ENCODE measurements around the gene ACAA1. TPM values are rescaled to one million over a fixed set of nuclear protein-coding genes. Genes with fewer than 3 reads are reported as not detected.
"Not testable (repeated sequence)": the region's sequence is repeated elsewhere in the genome, so short reads cannot be mapped to it uniquely, and the experiment has no call there.

The ACAA1 gene
- total RNA-seq, 6 experiments from 2014 or later = 192 to 441 (median 309) TPM

DNA sequence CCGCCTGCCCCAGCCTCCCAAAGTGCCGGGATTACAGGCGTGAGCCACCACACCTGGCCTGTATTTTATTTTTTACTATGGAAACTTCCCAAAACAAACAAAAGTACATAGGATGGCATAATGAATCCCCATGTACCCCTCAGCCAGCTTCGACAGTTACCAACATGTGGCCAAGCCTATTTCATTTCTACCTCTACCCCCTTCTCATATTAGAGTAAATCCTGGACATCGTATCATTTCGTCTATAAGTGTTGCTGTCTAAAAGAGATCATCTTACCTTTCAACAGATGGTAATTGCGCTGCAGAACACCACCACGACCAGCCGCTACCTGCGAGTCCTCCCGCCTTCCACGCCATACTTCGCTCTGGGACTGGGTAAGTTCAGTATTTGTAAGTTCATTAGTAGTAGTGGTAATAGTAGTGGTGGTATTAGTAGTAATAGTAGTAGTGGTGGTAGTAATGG lies 53.0 kb downstream of the ACAA1 start:
- no peak for TF ChIP-seq POLR2A (IDR thresholded peaks at IDR 0.05)
- TF ChIP-seq, protein P1, sequence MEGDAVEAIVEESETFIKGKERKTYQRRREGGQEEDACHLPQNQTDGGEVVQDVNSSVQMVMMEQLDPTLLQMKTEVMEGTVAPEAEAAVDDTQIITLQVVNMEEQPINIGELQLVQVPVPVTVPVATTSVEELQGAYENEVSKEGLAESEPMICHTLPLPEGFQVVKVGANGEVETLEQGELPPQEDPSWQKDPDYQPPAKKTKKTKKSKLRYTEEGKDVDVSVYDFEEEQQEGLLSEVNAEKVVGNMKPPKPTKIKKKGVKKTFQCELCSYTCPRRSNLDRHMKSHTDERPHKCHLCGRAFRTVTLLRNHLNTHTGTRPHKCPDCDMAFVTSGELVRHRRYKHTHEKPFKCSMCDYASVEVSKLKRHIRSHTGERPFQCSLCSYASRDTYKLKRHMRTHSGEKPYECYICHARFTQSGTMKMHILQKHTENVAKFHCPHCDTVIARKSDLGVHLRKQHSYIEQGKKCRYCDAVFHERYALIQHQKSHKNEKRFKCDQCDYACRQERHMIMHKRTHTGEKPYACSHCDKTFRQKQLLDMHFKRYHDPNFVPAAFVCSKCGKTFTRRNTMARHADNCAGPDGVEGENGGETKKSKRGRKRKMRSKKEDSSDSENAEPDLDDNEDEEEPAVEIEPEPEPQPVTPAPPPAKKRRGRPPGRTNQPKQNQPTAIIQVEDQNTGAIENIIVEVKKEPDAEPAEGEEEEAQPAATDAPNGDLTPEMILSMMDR (IDR thresholded peaks at IDR 0.05) = no peak
- DNase-seq (no peak), ATAC-seq (no peak)
- intact Hi-C loops (cut with DNase I) = no loop called here
- Histone ChIP-seq H3K4me3 (no peak overlapping the region), H3K9me3 (no peaks in the 10 kb centered on the region), H3K27me3 (no peaks in the 10 kb centered on the region), H3K27ac (no peak overlapping the region), H3K36me3 (no peaks in the 10 kb centered on the region), H3K4me1 (peaks cover 0 to 11% (median 0%) of the 10 kb centered on the region in 4 donors)
- WGBS (ENCODE audit: insufficient coverage, low coverage, low lambda C conversion rate, missing lambda C conversion rate) = 80% methylated on average over 13 of the region's 13 CpGs

DNA sequence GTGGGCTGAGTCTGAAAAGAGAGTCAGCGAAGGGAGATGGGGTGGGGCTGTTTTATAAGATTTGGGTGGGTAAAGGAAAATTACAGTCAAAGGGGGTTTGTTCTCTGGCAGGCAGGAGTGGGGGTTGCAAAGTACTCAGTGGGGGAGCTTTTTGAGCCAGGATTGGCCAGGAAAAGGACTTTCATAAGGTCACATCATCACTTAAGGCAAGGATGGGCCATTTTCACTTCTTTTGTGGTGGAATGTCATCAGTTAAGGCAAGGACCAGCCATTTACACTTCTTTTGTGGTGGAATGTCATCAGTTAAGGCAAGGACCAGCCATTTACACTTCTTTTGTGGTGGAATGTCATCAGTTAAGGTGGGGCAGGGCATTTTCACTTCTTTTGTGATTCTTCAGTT lies 53.7 kb downstream of the ACAA1 start:
- DNase-seq; H3K4me3 ChIP-seq; H3K27me3 ChIP-seq; H3K27ac ChIP-seq; intact Hi-C loops (cut with DNase I); H3K9me3 ChIP-seq; H3K36me3 ChIP-seq; ATAC-seq: not testable (repeated sequence)
- H3K4me1 ChIP-seq = peaks cover 0 to 11% (median 0%) of the 10 kb centered on the region in 4 donors
- WGBS (ENCODE audit: insufficient coverage, low coverage, low lambda C conversion rate, missing lambda C conversion rate) = no CpG with 5 or more reads among the region's 1 CpG

DNA sequence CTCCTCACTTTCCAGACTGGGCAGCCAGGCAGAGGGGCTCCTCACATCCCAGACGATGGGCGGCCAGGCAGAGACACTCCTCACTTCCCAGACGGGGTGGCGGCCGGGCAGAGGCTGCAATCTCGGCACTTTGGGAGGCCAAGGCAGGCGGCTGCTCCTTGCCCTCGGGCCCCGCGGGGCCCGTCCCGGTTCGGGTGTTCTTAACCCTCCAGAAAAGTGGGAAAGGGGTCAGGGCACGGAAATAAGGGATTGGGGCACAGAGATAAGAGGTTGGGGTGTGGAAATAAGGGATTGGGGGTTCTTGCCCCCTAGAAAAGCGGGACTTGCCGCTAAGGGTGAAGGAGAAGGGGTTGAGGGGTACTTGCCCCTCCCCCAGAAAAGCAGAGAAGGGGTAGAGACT lies 54.6 kb downstream of the ACAA1 start:
- ATAC-seq; H3K4me3 ChIP-seq; intact Hi-C loops (cut with DNase I); H3K27ac ChIP-seq; DNase-seq; H3K9me3 ChIP-seq; H3K27me3 ChIP-seq; H3K36me3 ChIP-seq: not testable (repeated sequence)
- 95% methylated on average over 3 of the region's 16 CpGs for WGBS (ENCODE audit: insufficient coverage, low coverage, low lambda C conversion rate, missing lambda C conversion rate)
- peaks cover 0 to 11% (median 0%) of the 10 kb centered on the region in 4 donors for H3K4me1 ChIP-seq

DNA sequence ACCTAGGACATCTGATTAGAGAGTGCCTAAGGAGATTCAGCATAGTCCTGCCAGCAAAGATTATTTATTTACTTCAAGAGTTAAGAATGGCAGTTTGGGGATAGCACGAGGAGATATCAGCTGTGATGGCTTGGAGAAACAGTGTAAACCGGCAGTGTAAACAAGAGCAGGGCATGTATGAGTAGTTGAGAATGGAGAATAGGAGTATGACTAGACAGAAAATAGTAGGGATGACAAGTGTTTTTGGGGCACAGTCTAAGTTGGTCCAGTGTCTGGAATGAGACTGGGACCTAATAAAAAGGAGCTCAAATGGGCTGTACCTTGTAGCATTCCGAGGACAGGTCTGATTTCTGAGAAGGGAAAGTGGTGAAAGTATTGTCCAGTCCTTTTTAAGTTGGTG lies 59.9 kb downstream of the ACAA1 start:
- DNase-seq; intact Hi-C loops (cut with DNase I); ATAC-seq; H3K36me3 ChIP-seq; H3K9me3 ChIP-seq; H3K4me3 ChIP-seq; H3K27ac ChIP-seq; H3K4me1 ChIP-seq; H3K27me3 ChIP-seq: not testable (repeated sequence)
- WGBS (ENCODE audit: insufficient coverage, low coverage, low lambda C conversion rate, missing lambda C conversion rate) = 48% methylated on average over 2 of the region's 3 CpGs

Small RNAs within 50 kb of the gene (small RNA-seq; reads per million reads assigned to genes)
- gene RF00019 = 0 reads per million in 2 experiments

Other genes starting within 250 kb of the ACAA1 start
- 1 to 10 TPM in 3 of 6 experiments, under 1 TPM in 3; 0.25 to 1.5 (median 0.97) TPM for gene VILL, start 146.3 kb downstream of the ACAA1 start, total RNA-seq
- gene PLCD1, start 107.5 kb downstream of the ACAA1 start, total RNA-seq = 10 to 100 TPM in 1 of 6 experiments, 1 to 10 TPM in 5; 6.5 to 10.2 (median 7.7) TPM
- gene DLEC1, start 97.9 kb downstream of the ACAA1 start, total RNA-seq = under 1 TPM in 4 of 6 experiments, not detected in 2; 0.04 to 0.18 (median 0.15) TPM
- gene MYD88, start 1.5 kb upstream of the ACAA1 start, total RNA-seq = 10 to 100 TPM; 24.3 to 57.3 (median 37.0) TPM
- gene OXSR1, start 28.4 kb upstream of the ACAA1 start, total RNA-seq = 10 to 100 TPM; 12.0 to 20.3 (median 15.2) TPM
- gene SLC22A13, start 128.7 kb upstream of the ACAA1 start, total RNA-seq = under 1 TPM in 3 of 6 experiments, not detected in 3; 0.16 to 0.35 (median 0.22) TPM
- gene SLC22A14, start 145.2 kb upstream of the ACAA1 start, total RNA-seq = under 1 TPM in 3 of 6 experiments, not detected in 3; 0.12 to 0.29 (median 0.12) TPM
- 10 to 100 TPM; 26.2 to 48.3 (median 36.6) TPM for gene XYLB, start 209.7 kb upstream of the ACAA1 start, total RNA-seq

Data from right lobe of liver (tissue), 6 donors.